CD4-positive, alpha-beta T cell (primary cell): ENCODE measurements around the gene BCKDHB. TPM values are rescaled to one million over a fixed set of nuclear protein-coding genes. Genes with fewer than 3 reads are reported as not detected.
"Not testable (repeated sequence)": the region's sequence is repeated elsewhere in the genome, so short reads cannot be mapped to it uniquely, and the experiment has no call there.

ENCODE experiments used
- ATAC-seq: fragments of 200-7000 bp; cut with Tn5 transposase; one replicate; pipeline ENCODE4 v1.10.0; 2022; ENCODE audit warnings: mild to moderate bottlenecking; ENCODE audit not compliant: poor library complexity
- CTCF ChIA-PET: fragments of 350-600 bp; sonication (Branson Sonifier 250); formaldehyde crosslinking; loops from one replicate; lab custom pipeline; 2021; ENCODE audit warnings: antibody characterized with exemption, inconsistent platforms; lab: Charles Lee
- POLR2A ChIA-PET: fragments of 350-600 bp; sonication (Branson Sonifier 250); formaldehyde crosslinking; loops from one replicate; lab custom pipeline; 2021; ENCODE audit warnings: antibody characterized with exemption, inconsistent platforms; lab: Charles Lee
- DNase-seq, 14 experiments: peaks; one replicate each; pipeline ENCODE4 v3.0.0-alpha.2; 2013 to 2020; ENCODE audit warnings: mixed read lengths in 2 of 14
- H3K27ac ChIP-seq, 2 donors: one replicate each; pipeline versions ENCODE4 v1.5.1 to v1.7.0; 2013; ENCODE audit warnings: low read length in 2 of 2, low read depth in 1 of 2, mild to moderate bottlenecking in 1 of 2
- H3K27me3 ChIP-seq, 2 experiments: 1 replicate in 1 of 2; 2 replicates in 1 of 2; pipeline versions ENCODE4 v1.6.1 to v1.7.0; 2013; ENCODE audit warnings: low read length in 2 of 2, control low read depth in 1 of 2, mild to moderate bottlenecking in 1 of 2, moderate library complexity in 1 of 2; ENCODE audit not compliant: insufficient read depth in 2 of 2, control insufficient read depth in 1 of 2
- H3K36me3 ChIP-seq: one replicate; pipeline ENCODE4 v1.6.1; 2013; ENCODE audit warnings: low read length, control low read depth; ENCODE audit not compliant: insufficient read depth
- H3K4me1 ChIP-seq: one replicate; pipeline ENCODE4 v1.6.1; 2013; ENCODE audit warnings: low read length, control low read depth; ENCODE audit not compliant: insufficient read depth
- H3K4me3 ChIP-seq: one replicate; pipeline ENCODE4 v1.5.1; 2013; ENCODE audit warnings: mild to moderate bottlenecking, low read length, moderate library complexity
- H3K9me3 ChIP-seq, 2 experiments: 1 replicate in 1 of 2; 2 replicates in 1 of 2; pipeline versions ENCODE4 v1.6.1 to v1.7.0; 2013; ENCODE audit warnings: low read length in 2 of 2, mild to moderate bottlenecking in 2 of 2, control low read depth in 1 of 2, moderate library complexity in 1 of 2; ENCODE audit not compliant: control insufficient read depth in 1 of 2, insufficient read depth in 1 of 2
- H3K27ac Mint-ChIP-seq: one replicate; pipeline ENCODE4 v1.8.0; 2020; ENCODE audit warnings: mixed read lengths
- H3K27me3 Mint-ChIP-seq: one replicate; pipeline ENCODE4 v1.8.0; 2021; ENCODE audit warnings: mixed read lengths
- H3K36me3 Mint-ChIP-seq: one replicate; pipeline ENCODE4 v1.8.0; 2021; ENCODE audit warnings: low read depth, mixed read lengths
- H3K4me1 Mint-ChIP-seq: one replicate; pipeline ENCODE4 v1.8.0; 2021; ENCODE audit warnings: low read depth, mixed read lengths
- H3K4me3 Mint-ChIP-seq: one replicate; pipeline ENCODE4 v1.8.0; 2020; ENCODE audit warnings: mild to moderate bottlenecking, mixed read lengths
- H3K9me3 Mint-ChIP-seq: one replicate; pipeline ENCODE4 v1.8.0; 2020; ENCODE audit warnings: mixed read lengths
- intact Hi-C, 2 experiments: fragments of 100-400 bp; cut with DNase I in 1 of 2; cut with micrococcal nuclease in 1 of 2; formaldehyde crosslinking; loops; one replicate each; pipeline versions ENCODE4 v1.15.1 to v1.9.0; 2023 to 2025; cut with DNase I, micrococcal nuclease
- total RNA-seq, 174 experiments: library from RNA in 2 of 174; stranded (reverse) in 2 of 174; gene quantifications; one replicate each; pipeline ENCODE4 v1.2.3 and lab custom pipeline; 2021 to 2026
- TF ChIP-seq, protein P1 (sequence below): fragments of 200-600 bp; IDR thresholded peaks from one replicate; pipeline ENCODE4 v1.8.0; 2022; ENCODE audit warnings: antibody characterized with exemption, mild to moderate bottlenecking

Gene BCKDHB
- total RNA-seq, 2 experiments from 2014 or later, result 7.8 to 8.1 TPM

DNA sequence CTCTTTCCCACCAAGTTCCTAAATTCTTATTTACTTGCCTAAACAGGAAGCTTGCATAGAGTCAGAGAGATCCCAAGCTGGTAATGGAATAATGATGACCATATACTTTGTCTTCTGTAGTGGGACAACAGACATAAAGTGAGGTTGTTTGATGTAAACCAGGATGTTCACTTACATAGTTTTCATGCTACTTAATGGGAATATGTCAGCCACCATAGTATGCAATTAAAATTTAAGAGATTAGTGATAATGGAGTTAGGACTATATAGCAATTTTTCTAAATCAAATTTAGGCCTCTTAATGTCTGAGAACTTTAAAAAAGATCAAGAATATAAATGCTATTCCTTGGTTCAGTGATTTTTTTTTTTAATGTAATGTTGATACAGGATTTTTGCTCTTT, 180.6 kb downstream of the BCKDHB start:
- ATAC-seq (no peak), DNase-seq (no peak)
- Mint-ChIP-seq H3K27ac (no peak overlapping the region), H3K9me3 (no peaks in the 10 kb centered on the region), H3K36me3 (peaks cover 29% of the 10 kb centered on the region), H3K27me3 (no peaks in the 10 kb centered on the region), H3K4me1 (no peaks in the 10 kb centered on the region), H3K4me3 (no peak overlapping the region)
- no peak overlapping the region for H3K27ac ChIP-seq
- POLR2A ChIA-PET, result interaction anchor here (0.8 kb wide), 1 partner anchor 37 kb away, joined by 3 read pairs; no protein-coding TSS in a partner anchor
- H3K36me3 ChIP-seq, result no peaks in the 10 kb centered on the region
- H3K4me1 ChIP-seq, result no peaks in the 10 kb centered on the region
- no peak overlapping the region for H3K4me3 ChIP-seq
- H3K9me3 ChIP-seq, result peaks cover 0 to 9% of the 10 kb centered on the region in 2 experiments
- CTCF ChIA-PET, result interaction anchor here (0.6 kb wide), 1 partner anchor 384 kb away, joined by 5 read pairs; no protein-coding TSS in a partner anchor
- TF ChIP-seq, protein P1, sequence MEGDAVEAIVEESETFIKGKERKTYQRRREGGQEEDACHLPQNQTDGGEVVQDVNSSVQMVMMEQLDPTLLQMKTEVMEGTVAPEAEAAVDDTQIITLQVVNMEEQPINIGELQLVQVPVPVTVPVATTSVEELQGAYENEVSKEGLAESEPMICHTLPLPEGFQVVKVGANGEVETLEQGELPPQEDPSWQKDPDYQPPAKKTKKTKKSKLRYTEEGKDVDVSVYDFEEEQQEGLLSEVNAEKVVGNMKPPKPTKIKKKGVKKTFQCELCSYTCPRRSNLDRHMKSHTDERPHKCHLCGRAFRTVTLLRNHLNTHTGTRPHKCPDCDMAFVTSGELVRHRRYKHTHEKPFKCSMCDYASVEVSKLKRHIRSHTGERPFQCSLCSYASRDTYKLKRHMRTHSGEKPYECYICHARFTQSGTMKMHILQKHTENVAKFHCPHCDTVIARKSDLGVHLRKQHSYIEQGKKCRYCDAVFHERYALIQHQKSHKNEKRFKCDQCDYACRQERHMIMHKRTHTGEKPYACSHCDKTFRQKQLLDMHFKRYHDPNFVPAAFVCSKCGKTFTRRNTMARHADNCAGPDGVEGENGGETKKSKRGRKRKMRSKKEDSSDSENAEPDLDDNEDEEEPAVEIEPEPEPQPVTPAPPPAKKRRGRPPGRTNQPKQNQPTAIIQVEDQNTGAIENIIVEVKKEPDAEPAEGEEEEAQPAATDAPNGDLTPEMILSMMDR, result no peak
- H3K27me3 ChIP-seq, result no peaks in the 10 kb centered on the region
- intact Hi-C loops, result no loop called here

- ChIA-PET CTCF (no interaction called here), POLR2A (no interaction called here)
- TF ChIP-seq, protein P1, result no peak
- H3K4me1 ChIP-seq, result no peaks in the 10 kb centered on the region
- H3K36me3 ChIP-seq, result no peaks in the 10 kb centered on the region
- H3K27ac ChIP-seq, result no peak overlapping the region
- ATAC-seq, result no peak
- intact Hi-C loops, result no loop called here
- Mint-ChIP-seq H3K27me3 (no peaks in the 10 kb centered on the region), H3K9me3 (no peaks in the 10 kb centered on the region), H3K36me3 (peaks cover 34% of the 10 kb centered on the region), H3K4me3 (no peak overlapping the region), H3K27ac (no peak overlapping the region), H3K4me1 (no peaks in the 10 kb centered on the region)
- H3K27me3 ChIP-seq, result no peaks in the 10 kb centered on the region
- H3K4me3 ChIP-seq, result no peak overlapping the region
- peaks cover 3 to 9% of the 10 kb centered on the region in 2 experiments for H3K9me3 ChIP-seq
- no peak for DNase-seq
Measured at GRCh38 chr6:80287607-80288006, 181.1 kb downstream of the BCKDHB start.

- H3K4me3 Mint-ChIP-seq, result no peak overlapping the region
- peaks cover 21% of the 10 kb centered on the region in 2 experiments for H3K9me3 ChIP-seq
- ChIA-PET POLR2A (no interaction called here), CTCF (no interaction called here)
- H3K9me3 Mint-ChIP-seq, result peaks cover 5% of the 10 kb centered on the region
- no peaks in the 10 kb centered on the region for H3K4me1 ChIP-seq
- H3K36me3 ChIP-seq, result no peaks in the 10 kb centered on the region
- peaks cover 51% of the 10 kb centered on the region for H3K36me3 Mint-ChIP-seq
- no peak overlapping the region for H3K27ac ChIP-seq
- ATAC-seq (no peak), DNase-seq (no peak)
- H3K4me1 Mint-ChIP-seq, result no peaks in the 10 kb centered on the region
- no peaks in the 10 kb centered on the region for H3K27me3 ChIP-seq
- TF ChIP-seq, protein P1, result no peak
- intact Hi-C loops, result no loop called here
- no peaks in the 10 kb centered on the region for H3K27me3 Mint-ChIP-seq
- H3K27ac Mint-ChIP-seq, result no peak overlapping the region
- no peak overlapping the region for H3K4me3 ChIP-seq
Measured at GRCh38 chr6:80289727-80290126, 183.3 kb downstream of the BCKDHB start.

DNA sequence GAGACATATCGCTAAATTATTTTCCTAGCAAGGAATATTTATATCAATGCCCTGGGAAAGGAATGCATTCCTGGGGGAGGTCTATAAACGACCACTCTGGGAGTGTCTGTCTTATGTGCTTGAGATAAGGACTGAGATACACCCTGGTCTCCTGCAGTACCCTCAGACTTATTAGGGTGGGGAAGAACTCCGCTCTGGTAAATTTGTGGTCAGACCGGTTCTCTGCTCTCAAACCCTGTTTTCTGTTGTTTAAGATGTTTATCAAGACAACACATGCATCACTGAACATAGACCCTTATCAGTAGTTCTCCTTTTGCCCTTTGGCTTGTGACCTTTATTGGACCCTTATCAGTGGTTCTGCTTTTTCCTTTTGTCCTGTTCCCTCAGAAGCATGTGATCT, 188.1 kb downstream of the BCKDHB start:
- H3K4me1 ChIP-seq, CTCF ChIA-PET, intact Hi-C loops, H3K4me3 ChIP-seq, H3K4me1 Mint-ChIP-seq, H3K27ac ChIP-seq, ATAC-seq, H3K27me3 ChIP-seq, DNase-seq, H3K4me3 Mint-ChIP-seq, H3K27me3 Mint-ChIP-seq, H3K36me3 ChIP-seq, POLR2A ChIA-PET, H3K27ac Mint-ChIP-seq: not testable (repeated sequence)
- H3K9me3 ChIP-seq, result peaks cover 20 to 23% of the 10 kb centered on the region in 2 experiments
- H3K36me3 Mint-ChIP-seq, result peaks cover 78% of the 10 kb centered on the region
- peaks cover 11% of the 10 kb centered on the region for H3K9me3 Mint-ChIP-seq
